IMR-90 (cell line): ENCODE data around the gene LIN28A. TPM values are rescaled to one million over a fixed set of nuclear protein-coding genes. Genes with fewer than 3 reads are reported as not detected.

Experiments
- ATAC-seq: fragments of 200-7000 bp; cut with Tn5 transposase; 2 replicates; pipeline ENCODE4 v1.9.1; 2020; ENCODE audit warnings: low read depth, mild to moderate bottlenecking, moderate library complexity
- BruUV-seq: library from RNA; stranded (reverse); fragments of 400-500 nt; replicated peaks from 2 replicates; lab custom pipeline; 2021; lab: Mats Ljungman, UMichigan
- CTCF ChIA-PET: fragments of 300-600 bp; formaldehyde crosslinking; extraction: SDS; loops from one replicate; lab custom pipeline; 2021; ENCODE audit warnings: antibody characterized with exemption; lab: Yijun Ruan, JAX
- POLR2A ChIA-PET: fragments of 300-600 bp; sonication (Branson Sonifier 250); formaldehyde crosslinking; loops from one replicate; lab custom pipeline; 2022; ENCODE audit warnings: antibody characterized with exemption; ENCODE audit not compliant: unreplicated experiment; lab: Charles Lee
- DNase-seq: peaks from one replicate; pipeline ENCODE4 v3.0.0; 2013
- H2AFZ ChIP-seq: replicated peaks from 2 replicates; pipeline ENCODE3; 2013; ENCODE audit warnings: low read length, mild to moderate bottlenecking; ENCODE audit not compliant: poor library complexity
- H2AK5ac ChIP-seq: 2 replicates; pipeline ENCODE4 v1.6.1; 2013; ENCODE audit warnings: low read depth, low read length, inconsistent platforms
- H2AK9ac ChIP-seq: replicated peaks from 2 replicates; pipeline ENCODE3; 2013; ENCODE audit warnings: mild to moderate bottlenecking, low read depth, low read length, moderate library complexity; ENCODE audit not compliant: poor library complexity
- H2BK120ac ChIP-seq: 2 replicates; pipeline ENCODE4 v1.6.1; 2013; ENCODE audit warnings: low read depth, low read length, inconsistent platforms
- H2BK15ac ChIP-seq: 3 replicates; pipeline ENCODE4 v1.6.1; 2013; ENCODE audit warnings: low read depth, low read length, inconsistent platforms
- H2BK20ac ChIP-seq: 2 replicates; pipeline ENCODE4 v1.6.1; 2013; ENCODE audit warnings: low read depth, mild to moderate bottlenecking, inconsistent platforms, low read length, moderate library complexity
- H2BK5ac ChIP-seq: 2 replicates; pipeline ENCODE4 v1.6.1; 2013; ENCODE audit warnings: mild to moderate bottlenecking, low read depth, low read length, inconsistent platforms; ENCODE audit not compliant: poor library complexity, severe bottlenecking
- H3K14ac ChIP-seq: replicated peaks from 2 replicates; pipeline ENCODE4 v1.6.1; 2013; ENCODE audit warnings: low read depth, low read length, inconsistent platforms
- H3K18ac ChIP-seq: 2 replicates; pipeline ENCODE4 v1.6.1; 2013; ENCODE audit warnings: low read depth, low read length, control low read depth
- H3K23ac ChIP-seq: 2 replicates; pipeline ENCODE4 v1.6.1; 2013; ENCODE audit warnings: low read depth, low read length, inconsistent platforms
- H3K27ac ChIP-seq: 2 replicates; pipeline ENCODE4 v1.5.1; 2013; ENCODE audit warnings: mild to moderate bottlenecking, control low read depth, low read length; ENCODE audit not compliant: insufficient read depth
- H3K27me3 ChIP-seq: 2 replicates; pipeline ENCODE4 v1.6.1; 2013; ENCODE audit warnings: low read length; ENCODE audit not compliant: control insufficient read depth, insufficient read depth
- H3K36me3 ChIP-seq: 2 replicates; pipeline ENCODE4 v1.6.1; 2013; ENCODE audit warnings: low read length, mixed read lengths; ENCODE audit not compliant: control insufficient read depth, insufficient read depth
- H3K4ac ChIP-seq: 2 replicates; pipeline ENCODE4 v1.6.1; 2013; ENCODE audit warnings: low read depth, low read length, inconsistent platforms
- H3K4me1 ChIP-seq: 2 replicates; pipeline ENCODE4 v1.6.1; 2013; ENCODE audit warnings: low read length, mixed read lengths; ENCODE audit not compliant: control insufficient read depth, insufficient read depth
- H3K4me2 ChIP-seq: 2 replicates; pipeline ENCODE4 v1.6.1; 2013; ENCODE audit warnings: low read depth, mild to moderate bottlenecking, control low read depth, low read length, moderate library complexity
- H3K4me3 ChIP-seq: 2 replicates; pipeline ENCODE4 v1.5.1; 2013; ENCODE audit warnings: low read depth, mild to moderate bottlenecking, control low read depth, low read length, moderate library complexity; ENCODE audit not compliant: insufficient read depth
- H3K56ac ChIP-seq: 2 replicates; pipeline ENCODE4 v1.6.1; 2013; ENCODE audit warnings: low read length, inconsistent platforms; ENCODE audit not compliant: insufficient read depth; ENCODE audit errors: extremely low read depth
- H3K79me1 ChIP-seq, 2 experiments: 2 replicates each; pipeline ENCODE4 v1.6.1; 2013; ENCODE audit warnings: low read length in 2 of 2, inconsistent platforms in 1 of 2, low read depth in 1 of 2
- H3K9ac ChIP-seq: 2 replicates; pipeline ENCODE4 v1.6.1; 2013; ENCODE audit warnings: low read depth, low read length, control low read depth
- H3K9me1 ChIP-seq: 2 replicates; pipeline ENCODE4 v1.6.1; 2013; ENCODE audit warnings: low read length, inconsistent platforms; ENCODE audit not compliant: insufficient read depth
- H3K9me3 ChIP-seq: 2 replicates; pipeline ENCODE4 v1.6.1; 2013; ENCODE audit warnings: low read length; ENCODE audit not compliant: control insufficient read depth, insufficient read depth
- H4K20me1 ChIP-seq: 2 replicates; pipeline ENCODE4 v1.6.1; 2013; ENCODE audit warnings: low read length, inconsistent platforms; ENCODE audit not compliant: insufficient read depth
- H4K5ac ChIP-seq: 2 replicates; pipeline ENCODE4 v1.6.1; 2013; ENCODE audit warnings: mild to moderate bottlenecking, low read depth, low read length, control low read depth
- H4K8ac ChIP-seq, 2 experiments: 2 replicates each; pipeline ENCODE4 v1.6.1; 2013; ENCODE audit warnings: low read depth in 2 of 2, low read length in 2 of 2, control low read depth in 1 of 2, inconsistent platforms in 1 of 2
- H4K91ac ChIP-seq: 2 replicates; pipeline ENCODE4 v1.6.1; 2013; ENCODE audit warnings: low read depth, low read length, inconsistent platforms; ENCODE audit not compliant: insufficient read depth
- CTCF ChIP-seq: conservative IDR thresholded peaks from 2 replicates; pipeline ENCODE4 v1.5.1; 2012; ENCODE audit warnings: mild to moderate bottlenecking, low read depth, low read length, improper control_type of control experiment
- MXI1 ChIP-seq: IDR thresholded peaks from 2 replicates; pipeline ENCODE4 v1.6.1; 2012; ENCODE audit warnings: low read depth, mild to moderate bottlenecking, low read length, moderate library complexity, borderline replicate concordance
- POLR2A ChIP-seq: IDR thresholded peaks from 2 replicates; pipeline ENCODE4 v1.6.1; 2012; ENCODE audit warnings: mild to moderate bottlenecking, low read depth, low read length
- RAD21 ChIP-seq: IDR thresholded peaks from 2 replicates; pipeline ENCODE4 v1.6.1; 2012; ENCODE audit warnings: low read length, improper control_type of control experiment
- SMC3 ChIP-seq: fragments of 150-350 bp; IDR thresholded peaks from 2 replicates; pipeline ENCODE4 v1.6.1; 2016; ENCODE audit warnings: low read depth, mild to moderate bottlenecking, antibody characterized with exemption, low read length, moderate library complexity
- USF2 ChIP-seq: fragments of 150-350 bp; IDR thresholded peaks from 2 replicates; pipeline ENCODE4 v1.6.1; 2017; ENCODE audit warnings: mild to moderate bottlenecking, antibody characterized with exemption, low read length, low read depth
- WGBS, 2 experiments: methylation state at CpG; one replicate each; pipeline versions ENCODE4 v1.1.5 to v1.1.7; 2013; ENCODE audit warnings: missing lambda C conversion rate in 2 of 2; ENCODE audit not compliant: insufficient read length in 1 of 2; ENCODE audit errors: extremely low coverage in 2 of 2; 5-methylcytosine and 5-hydroxymethylcytosine counted together
- dilution Hi-C: fragments of 300-500 bp; cut with HindIII; formaldehyde crosslinking; loops from one replicate; pipeline ENCODE4 v1.14.3; 2018; ENCODE audit warnings: low sequenced_read_pairs; ENCODE audit not compliant: unreplicated experiment
- in situ Hi-C: fragments of 300-500 bp; cut with MboI; formaldehyde crosslinking; loops from 3 replicates; pipeline ENCODE4 v1.14.3; 2019; ENCODE audit warnings: low sequenced_read_pairs, inconsistent platforms, mixed read lengths
- intact Hi-C: fragments of 100-400 bp; cut with micrococcal nuclease; formaldehyde crosslinking; loops from 2 replicates; pipeline ENCODE4 v1.10.0; 2022
- polyA plus RNA-seq, 3 experiments: library from polyadenylated mRNA; depleted of rRNA; stranded (reverse); fragments of >200 nt; gene quantifications; 2 replicates each; pipeline ENCODE4 v1.2.3, GENCODE V29; 2012; ENCODE audit warnings: low replicate concordance in 1 of 3
- total RNA-seq: library from RNA; depleted of rRNA; stranded (reverse); fragments of >200 nt; gene quantifications from 2 replicates; pipeline ENCODE4 v1.2.3, GENCODE V29; 2012

LIN28A gene
- total and polyA plus RNA-seq, 2 of the 4 experiments (the other 2 are of a cell fraction), result not detected

GRCh38 chr1:26391450-26391849 is 19.2 kb upstream of the LIN28A start:
- DNase-seq (peak; percentile 59), ATAC-seq (peak; percentile 94)
- Histone ChIP-seq H3K27me3 (peaks cover 2% of the 10 kb centered on the region; the same call in 1 of the 2 replicates), H3K9ac (no peak overlapping the region), H3K9me3 (no peaks in the 10 kb centered on the region), H2BK15ac (no peak overlapping the region), H3K4ac (no peak overlapping the region), H3K23ac (no peak overlapping the region), H2AK9ac (no peak overlapping the region), H3K79me1 (no peaks in the 10 kb centered on the region), H3K36me3 (no peaks in the 10 kb centered on the region), H2BK120ac (no peak overlapping the region), H3K14ac (no peak overlapping the region), H3K27ac (no peak overlapping the region), H2AFZ (no peak overlapping the region), H4K91ac (no peak overlapping the region), H3K9me1 (no peaks in the 10 kb centered on the region), H3K4me3 (no peak overlapping the region), H3K4me2 (no peak overlapping the region), H4K5ac (no peak overlapping the region), H4K8ac (no peak overlapping the region), H3K4me1 (no peaks in the 10 kb centered on the region), H4K20me1 (no peaks in the 10 kb centered on the region), H2AK5ac (no peak overlapping the region), H3K56ac (no peak overlapping the region), H2BK20ac (no peak overlapping the region), H2BK5ac (no peak overlapping the region), H3K18ac (no peak overlapping the region)
- ChIA-PET POLR2A (no interaction called here), CTCF (interaction anchor here (0.6 to 1.4 kb wide), 4 partner anchors 26 to 70 kb away, joined by 3 to 9 read pairs (median 4); no protein-coding TSS in a partner anchor)
- no CpG with 5 or more reads among the region's 3 CpGs for WGBS, 2 experiments
- intact Hi-C loops, result loop anchor here (1.0 to 2.0 kb wide), 5 partner anchors 71 to 355 kb away; partner anchors contain the start of gene ZNF593
- peak; percentile 87 for TF ChIP-seq SMC3
- TF ChIP-seq MXI1, result no peak
- peak; percentile 94 for TF ChIP-seq RAD21
- TF ChIP-seq CTCF, result peak; percentile 90
- no peak for TF ChIP-seq USF2
- no peak for TF ChIP-seq POLR2A
- no TSS peak for BruUV-seq
- dilution Hi-C loops, result no loop called here
- in situ Hi-C loops, result no loop called here
